Measurements from ENCODE around the gene ADTRP. TPM values are rescaled to one million over a fixed set of nuclear protein-coding genes. Genes with fewer than 3 reads are reported as not detected.

The ADTRP gene
- total RNA-seq, 3 donors from 2014 or later (not counting 1 experiment from before 2014, with no cell fraction given), result 1.1 to 1.5 TPM; not detected in 1

GRCh38 chr6:11667876-11668275 lies 110.7 kb downstream of the ADTRP start:
- TF ChIP-seq CTCF (IDR thresholded peaks at IDR 0.05), result no peak
- no peaks in the 10 kb centered on the region for H3K9me3 Mint-ChIP-seq
- WGBS (ENCODE audit: insufficient coverage), result 100% methylated on average over 1 of the region's 2 CpGs
- H3K4me1 Mint-ChIP-seq, result no peaks in the 10 kb centered on the region
- DNase-seq, result no peak
- H3K36me3 ChIP-seq (ENCODE audit: control insufficient read depth, insufficient read depth, low read length), result no peaks in the 10 kb centered on the region
- H3K9me3 ChIP-seq (ENCODE audit: control insufficient read depth, insufficient read depth, low read length), result no peaks in the 10 kb centered on the region
- no peak overlapping the region for H3K27ac Mint-ChIP-seq
- no peak overlapping the region for H3K4me3 Mint-ChIP-seq
- H3K27me3 ChIP-seq (ENCODE audit: control insufficient read depth, insufficient read depth, low read length), result peaks cover 5% of the 10 kb centered on the region
- H3K36me3 Mint-ChIP-seq, result no peaks in the 10 kb centered on the region
- no peak overlapping the region for H3K4me3 ChIP-seq (ENCODE audit: low read length)
- H3K27ac ChIP-seq (ENCODE audit: low read length), result no peak overlapping the region
- H3K27me3 Mint-ChIP-seq (ENCODE audit: low read depth in 2 of 2), result peaks cover 32 to 62% of the 10 kb centered on the region in 2 donors
- no peak for ATAC-seq
- H3K4me1 ChIP-seq (ENCODE audit: control insufficient read depth, insufficient read depth, low read length), result no peaks in the 10 kb centered on the region
- intact Hi-C loops (cut with micrococcal nuclease), result no loop called here

GRCh38 chr6:11665604-11666326 lies 112.8 kb downstream of the ADTRP start:
- Histone ChIP-seq H3K36me3 (ENCODE audit: control insufficient read depth, insufficient read depth, low read length) (no peaks in the 10 kb centered on the region), H3K4me3 (ENCODE audit: low read length) (no peak overlapping the region), H3K4me1 (ENCODE audit: control insufficient read depth, insufficient read depth, low read length) (no peaks in the 10 kb centered on the region), H3K27ac (ENCODE audit: low read length) (no peak overlapping the region), H3K27me3 (ENCODE audit: control insufficient read depth, insufficient read depth, low read length) (peaks cover 5% of the 10 kb centered on the region), H3K9me3 (ENCODE audit: control insufficient read depth, insufficient read depth, low read length) (no peaks in the 10 kb centered on the region)
- ATAC-seq (no peak), DNase-seq (no peak)
- no peak for TF ChIP-seq CTCF (IDR thresholded peaks at IDR 0.05)
- H3K4me3 Mint-ChIP-seq, result no peak overlapping the region
- 60% methylated on average over 1 of the region's 2 CpGs for WGBS (ENCODE audit: insufficient coverage)
- no peak overlapping the region for H3K27ac Mint-ChIP-seq
- no peaks in the 10 kb centered on the region for H3K9me3 Mint-ChIP-seq
- no peaks in the 10 kb centered on the region for H3K36me3 Mint-ChIP-seq
- no peaks in the 10 kb centered on the region for H3K4me1 Mint-ChIP-seq
- intact Hi-C loops (cut with micrococcal nuclease), result no loop called here
- H3K27me3 Mint-ChIP-seq (ENCODE audit: low read depth in 2 of 2), result peaks cover 23 to 43% of the 10 kb centered on the region in 2 donors

Other genes with a start within 250 kb of the ADTRP start
- gene TMEM170B, start 241.1 kb downstream of the ADTRP start, total RNA-seq, result 1 to 10 TPM; 1.8 to 3.6 (median 2.5) TPM
- gene HIVEP1, start 233.5 kb upstream of the ADTRP start, total RNA-seq, result 10 to 100 TPM; 26.3 to 37.9 (median 28.4) TPM